DMS 273 (cell line): Measurements from ENCODE around the gene ZFC3H1.
"Not testable (repeated sequence)": the region's sequence is repeated elsewhere in the genome, so short reads cannot be mapped to it uniquely, and the experiment has no call there.

ENCODE experiments used
- DNase-seq: peaks from one replicate; lab custom pipeline; 2025; ENCODE audit not compliant: unreplicated experiment; lab: John Stamatoyannopoulos, UW

The ZFC3H1 gene

GRCh38 chr12:71585218-71585617 is 78.4 kb downstream of the ZFC3H1 start:
- no peak for DNase-seq

- DNase-seq = no peak
Observed at GRCh38 chr12:71584356-71584755, 79.3 kb downstream of the ZFC3H1 start.

- no peak for DNase-seq
Observed at GRCh38 chr12:71582925-71583324, 80.7 kb downstream of the ZFC3H1 start.

- DNase-seq = no peak
Observed at GRCh38 chr12:71581206-71581605, 82.4 kb downstream of the ZFC3H1 start.

- DNase-seq = no peak
Observed at GRCh38 chr12:71578694-71579258, 84.9 kb downstream of the ZFC3H1 start.

GRCh38 chr12:71576496-71576895 is 87.2 kb downstream of the ZFC3H1 start:
- no peak for DNase-seq

GRCh38 chr12:71569885-71570284 is 93.8 kb downstream of the ZFC3H1 start:
- DNase-seq = not testable (repeated sequence)

GRCh38 chr12:71567537-71567936 is 96.1 kb downstream of the ZFC3H1 start:
- no peak for DNase-seq

- no peak for DNase-seq
Observed at GRCh38 chr12:71566655-71567054, 97.0 kb downstream of the ZFC3H1 start.

GRCh38 chr12:71565535-71565934 is 98.1 kb downstream of the ZFC3H1 start:
- DNase-seq = no peak

GRCh38 chr12:71562676-71563595 is 100.7 kb downstream of the ZFC3H1 start:
- peak; percentile 3 for DNase-seq
